H1 (cell line): ENCODE data around the gene ACSL4. TPM values are rescaled to one million over a fixed set of nuclear protein-coding genes. Genes with fewer than 3 reads are reported as not detected.

Experiments
- CTCF ChIA-PET: fragments of 300-600 bp; sonication (Branson Sonifier 250); formaldehyde crosslinking; loops from one replicate; lab custom pipeline; 2021; ENCODE audit not compliant: partially characterized antibody; lab: Charles Lee
- POLR2A ChIA-PET: fragments of 300-600 bp; sonication (Branson Sonifier 250); formaldehyde crosslinking; loops from one replicate; lab custom pipeline; 2021; ENCODE audit warnings: inconsistent platforms; ENCODE audit not compliant: partially characterized antibody; lab: Charles Lee
- DNase-seq, 2 experiments: peaks; one replicate each; pipeline versions ENCODE4 v3.0.0 to v3.0.0-alpha.2; 2010 to 2022; ENCODE audit warnings: low spot score in 2 of 2, low read depth in 1 of 2, mixed read lengths in 1 of 2
- FAIRE-seq: peaks from 2 replicates; lab custom pipeline; 2011; peaks lifted over from hg19 to GRCh38; lab: Jason Lieb, UNC
- H2AFZ ChIP-seq: 2 replicates; pipeline ENCODE4 v1.8.1; 2012; ENCODE audit warnings: low read length, inconsistent platforms
- H2AK5ac ChIP-seq: 2 replicates; pipeline ENCODE4 v1.6.1; 2013; ENCODE audit warnings: low read depth, low read length
- H2BK120ac ChIP-seq: replicated peaks from 2 replicates; pipeline ENCODE3; 2013; ENCODE audit warnings: low read depth, low read length, inconsistent platforms
- H2BK12ac ChIP-seq: 2 replicates; pipeline ENCODE4 v1.6.1; 2013; ENCODE audit warnings: low read depth, low read length
- H2BK15ac ChIP-seq: 2 replicates; pipeline ENCODE4 v1.6.1; 2013; ENCODE audit warnings: low read length
- H2BK20ac ChIP-seq: 2 replicates; pipeline ENCODE4 v1.6.1; 2013; ENCODE audit warnings: low read length
- H2BK5ac ChIP-seq: 2 replicates; pipeline ENCODE4 v1.6.1; 2013; ENCODE audit warnings: low read depth, low read length
- H3K14ac ChIP-seq: 2 replicates; pipeline ENCODE4 v1.6.1; 2013; ENCODE audit warnings: inconsistent platforms; ENCODE audit not compliant: insufficient read length
- H3K18ac ChIP-seq: 2 replicates; pipeline ENCODE4 v1.6.1; 2013; ENCODE audit warnings: low read length; ENCODE audit errors: extremely low read depth
- H3K23ac ChIP-seq: 2 replicates; pipeline ENCODE4 v1.6.1; 2013; ENCODE audit warnings: inconsistent platforms; ENCODE audit not compliant: insufficient read length
- H3K23me2 ChIP-seq: 2 replicates; pipeline ENCODE4 v1.6.1; 2013; ENCODE audit warnings: low read depth, low read length
- H3K27ac ChIP-seq: 2 replicates; pipeline ENCODE4 v1.6.1; 2011; ENCODE audit warnings: low read depth, low read length, inconsistent platforms
- H3K27me3 ChIP-seq, 4 experiments: replicated peaks in 1 of 4; 1 replicate in 1 of 4; 2 replicates in 3 of 4; pipeline versions ENCODE4 v1.6.1 to v1.8.1; 2011 to 2013; ENCODE audit warnings: low read length in 3 of 4, mild to moderate bottlenecking in 3 of 4, inconsistent platforms in 2 of 4, mixed read lengths in 2 of 4, moderate library complexity in 1 of 4; ENCODE audit not compliant: control insufficient read depth in 3 of 4, insufficient read depth in 3 of 4; ENCODE audit errors: extremely low read depth in 1 of 4
- H3K36me3 ChIP-seq, 4 experiments: 2 replicates each; pipeline versions ENCODE4 v1.6.1 to v1.8.1; 2011 to 2013; ENCODE audit warnings: mild to moderate bottlenecking in 4 of 4, low read length in 3 of 4, moderate library complexity in 2 of 4, control low read depth in 1 of 4, inconsistent platforms in 1 of 4; ENCODE audit not compliant: insufficient read depth in 4 of 4, control insufficient read depth in 2 of 4
- H3K4ac ChIP-seq: replicated peaks from 2 replicates; pipeline ENCODE3; 2013; ENCODE audit warnings: low read length, low read depth, mixed read lengths, inconsistent platforms; ENCODE audit not compliant: insufficient read length
- H3K4me1 ChIP-seq, 4 experiments: replicated peaks in 1 of 4; 1 replicate in 1 of 4; 2 replicates in 3 of 4; pipeline versions ENCODE4 v1.6.1 to v1.8.1; 2011 to 2013; ENCODE audit warnings: low read length in 3 of 4, inconsistent platforms in 2 of 4, mixed read lengths in 1 of 4; ENCODE audit not compliant: insufficient read depth in 4 of 4, control insufficient read depth in 3 of 4
- H3K4me2 ChIP-seq, 2 experiments: 2 replicates each; pipeline versions ENCODE4 v1.6.1 to v1.8.1; 2011 to 2013; ENCODE audit warnings: low read depth in 2 of 2, low read length in 2 of 2, control low read depth in 1 of 2, inconsistent platforms in 1 of 2, mild to moderate bottlenecking in 1 of 2; ENCODE audit not compliant: insufficient read depth in 1 of 2
- H3K4me3 ChIP-seq, 4 experiments: fragments of 200-600, 300-600 bp in 1 of 4; sonication (generic), shearing (Covaris generic), sonication (Bioruptor Twin) in 1 of 4; 2 replicates each; pipeline versions ENCODE4 v1.5.1 to v1.8.1; 2011 to 2016; ENCODE audit warnings: low read length in 4 of 4, low read depth in 3 of 4, control low read depth in 2 of 4, inconsistent platforms in 2 of 4, mild to moderate bottlenecking in 2 of 4, mixed read lengths in 1 of 4, moderate library complexity in 1 of 4; ENCODE audit not compliant: insufficient read depth in 2 of 4; ENCODE audit errors: extremely low read depth in 1 of 4
- H3K56ac ChIP-seq: replicated peaks from 2 replicates; pipeline ENCODE3; 2013; ENCODE audit warnings: low read depth, mild to moderate bottlenecking, mixed read lengths, low read length, inconsistent platforms; ENCODE audit not compliant: insufficient read length
- H3K79me1 ChIP-seq: 2 replicates; pipeline ENCODE4 v1.6.1; 2013; ENCODE audit warnings: low read depth, low read length, control low read depth
- H3K79me2 ChIP-seq, 2 experiments: 2 replicates each; pipeline versions ENCODE4 v1.6.1 to v1.8.1; 2012 to 2013; ENCODE audit warnings: low read length in 2 of 2, mild to moderate bottlenecking in 2 of 2, inconsistent platforms in 1 of 2; ENCODE audit not compliant: insufficient read depth in 2 of 2, control insufficient read depth in 1 of 2
- H3K9ac ChIP-seq, 4 experiments: replicated peaks in 1 of 4; 1 replicate in 1 of 4; 2 replicates in 3 of 4; pipeline versions ENCODE4 v1.6.1 to v1.8.1; 2011 to 2013; ENCODE audit warnings: low read depth in 3 of 4, low read length in 3 of 4, control low read depth in 2 of 4, mild to moderate bottlenecking in 2 of 4, moderate library complexity in 2 of 4, inconsistent platforms in 1 of 4; ENCODE audit errors: extremely low read depth in 1 of 4
- H3K9me3 ChIP-seq, 2 experiments: 2 replicates each; pipeline versions ENCODE4 v1.6.1 to v1.8.1; 2012 to 2013; ENCODE audit warnings: mild to moderate bottlenecking in 2 of 2, moderate library complexity in 2 of 2, control low read depth in 1 of 2, inconsistent platforms in 1 of 2, low read depth in 1 of 2, low read length in 1 of 2, mixed read lengths in 1 of 2; ENCODE audit not compliant: insufficient read depth in 2 of 2
- H4K20me1 ChIP-seq, 2 experiments: replicated peaks in 1 of 2; 2 replicates each; pipeline versions ENCODE3 to v1.8.1; 2011 to 2013; ENCODE audit warnings: inconsistent platforms in 2 of 2, low read length in 2 of 2, mild to moderate bottlenecking in 1 of 2; ENCODE audit not compliant: insufficient read depth in 2 of 2, control insufficient read depth in 1 of 2
- H4K5ac ChIP-seq: 2 replicates; pipeline ENCODE4 v1.6.1; 2013; ENCODE audit warnings: low read length, low read depth, mixed read lengths, inconsistent platforms; ENCODE audit not compliant: insufficient read length
- H4K8ac ChIP-seq: 2 replicates; pipeline ENCODE4 v1.8.0; 2013; ENCODE audit warnings: mild to moderate bottlenecking, moderate library complexity, low read length, inconsistent platforms; ENCODE audit not compliant: insufficient read depth; ENCODE audit errors: extremely low read depth
- H4K91ac ChIP-seq: replicated peaks from 2 replicates; pipeline ENCODE3; 2013; ENCODE audit warnings: low read length, mixed read lengths, inconsistent platforms; ENCODE audit not compliant: insufficient read length
- CEBPB ChIP-seq: IDR thresholded peaks from 2 replicates; pipeline ENCODE4 v1.6.1; 2012; ENCODE audit warnings: low read depth, low read length
- CTBP2 ChIP-seq: IDR thresholded peaks from 2 replicates; pipeline ENCODE4 v1.7.0; 2011; ENCODE audit warnings: borderline replicate concordance, mild to moderate bottlenecking, moderate library complexity, mixed read lengths, low read length; ENCODE audit not compliant: insufficient read depth, insufficient read length
- JUND ChIP-seq: IDR thresholded peaks from 2 replicates; pipeline ENCODE4 v1.6.1; 2011; ENCODE audit warnings: mild to moderate bottlenecking, improper control_type of control experiment, low read length
- NANOG ChIP-seq: IDR thresholded peaks from 2 replicates; pipeline ENCODE4 v1.6.1; 2011; ENCODE audit warnings: low read length, low read depth, mild to moderate bottlenecking, inconsistent platforms; ENCODE audit not compliant: insufficient read depth, poor library complexity, severe bottlenecking
- PHF8 ChIP-seq: fragments of 200-600 bp; sonication (generic); conservative IDR thresholded peaks from 2 replicates; pipeline ENCODE4 v1.7.1; 2012; ENCODE audit warnings: low read depth, mild to moderate bottlenecking, inconsistent platforms, low read length, moderate library complexity
- TCF12 ChIP-seq: IDR thresholded peaks from 2 replicates; pipeline ENCODE4 v1.6.1; 2011; ENCODE audit warnings: low read depth, mild to moderate bottlenecking, low read length
- WGBS, 2 experiments: shearing (Covaris generic) in 1 of 2; methylation state at CpG; one replicate each; pipeline versions ENCODE4 v1.1.6 to v1.1.7; 2013 to 2015; ENCODE audit warnings: low lambda C conversion rate in 2 of 2, mixed read lengths in 2 of 2, inconsistent platforms in 1 of 2, low coverage in 1 of 2, missing lambda C conversion rate in 1 of 2; ENCODE audit not compliant: insufficient replicate concordance in 2 of 2, insufficient coverage in 1 of 2, insufficient read length in 1 of 2; ENCODE audit errors: extremely low coverage in 1 of 2, missing lambda C conversion rate in 1 of 2; 5-methylcytosine and 5-hydroxymethylcytosine counted together
- polyA plus RNA-seq, 7 experiments: library from polyadenylated mRNA; depleted of rRNA in 3 of 7; stranded (reverse) in 5 of 7; unstranded in 2 of 7; fragments of >200 nt in 5 of 7; fragments of 200-250 nt in 2 of 7; gene quantifications; 1 replicate in 5 of 7; 2 replicates in 1 of 7; 4 replicates in 1 of 7; pipeline versions ENCODE4 v1.2.1 to v1.2.3, GENCODE V29; 2011 to 2013; ENCODE audit warnings: missing spikeins in 2 of 7, mixed read lengths in 2 of 7
- total RNA-seq: library from RNA; stranded (reverse); fragmentation: NEBNext Ultra II Directional; extraction: Animal tissue kit (Norgen Biotek cat#: 25700); gene quantifications from 2 replicates; pipeline ENCODE4 v1.2.1, GENCODE V29; 2021

ACSL4 gene
- total and polyA plus RNA-seq, 2 of the 8 experiments (the other 6 are each of a cell fraction or from before 2014, with no cell fraction given): 11.3 to 47.0 TPM

DNA sequence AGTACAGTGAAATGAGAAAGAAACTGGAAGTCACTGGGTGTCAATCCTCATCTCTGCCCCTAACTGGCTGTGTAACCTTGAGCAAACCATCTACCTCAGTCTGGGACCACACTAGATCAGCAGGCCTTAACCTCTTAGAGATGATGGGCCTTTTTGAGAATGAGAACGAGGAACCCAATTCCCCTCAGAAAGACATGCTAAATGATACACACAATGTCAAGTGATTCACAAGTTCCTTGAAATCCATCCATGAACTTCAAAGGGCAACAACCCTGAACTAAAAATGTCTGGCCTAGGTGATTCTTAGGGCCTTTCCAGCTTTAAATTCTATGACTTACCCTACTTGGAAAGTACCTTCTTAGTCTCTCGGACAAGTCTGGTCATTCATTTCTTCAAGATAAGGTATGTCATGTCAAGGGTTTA is 47.4 kb downstream of the ACSL4 start:
- Histone ChIP-seq H3K56ac (no peak overlapping the region), H3K18ac (no peak overlapping the region), H3K4me2 (no peak overlapping the region), H3K27ac (no peak overlapping the region), H4K91ac (no peak overlapping the region), H3K27me3 (no peaks in the 10 kb centered on the region), H2BK15ac (no peak overlapping the region), H3K4me3 (no peak overlapping the region), H3K23ac (no peak overlapping the region), H3K4me1 (no peaks in the 10 kb centered on the region), H3K79me1 (no peaks in the 10 kb centered on the region), H2AK5ac (no peak overlapping the region), H3K4ac (no peak overlapping the region), H3K36me3 (no peaks in the 10 kb centered on the region; a peak in 1 of 8 replicates), H3K14ac (no peak overlapping the region), H4K8ac (no peak overlapping the region), H3K79me2 (no peaks in the 10 kb centered on the region), H2AFZ (no peak overlapping the region), H3K9me3 (no peaks in the 10 kb centered on the region), H2BK5ac (no peak overlapping the region), H3K23me2 (no peaks in the 10 kb centered on the region), H2BK120ac (no peak overlapping the region), H2BK20ac (no peak overlapping the region), H2BK12ac (no peak overlapping the region), H4K20me1 (peaks cover 0 to 2% of the 10 kb centered on the region in 2 experiments), H3K9ac (no peak overlapping the region), H4K5ac (no peak overlapping the region)
- TF ChIP-seq TCF12 (no peak), CEBPB (no peak), PHF8 (no peak), NANOG (no peak), JUND (no peak), CTBP2 (no peak)
- DNase-seq: no peak
- WGBS, 2 experiments: 90% methylated on average over 1 of the region's 2 CpGs; no CpG with 5 or more reads in 1 of the 2 experiments
- POLR2A ChIA-PET: no interaction called here
- FAIRE-seq: no peak
- CTCF ChIA-PET: interaction anchor here (0.8 to 1.2 kb wide), 2 partner anchors 9 to 205 kb away, joined by 4 read pairs; no protein-coding TSS in a partner anchor
